Astrocyte (in vitro differentiated cells and primary cell): ENCODE results near the gene MRPL46. TPM values are rescaled to one million over a fixed set of nuclear protein-coding genes. Genes with fewer than 3 reads are reported as not detected.

Experiments used
- DNase-seq: peaks from one replicate; pipeline ENCODE4 v3.0.0-alpha.2; 2010; ENCODE audit warnings: low read depth
- FAIRE-seq: peaks from 2 replicates; lab custom pipeline; 2011; peaks lifted over from hg19 to GRCh38; lab: Jason Lieb, UNC
- H2AFZ ChIP-seq: 2 replicates; pipeline ENCODE4 v1.6.0; 2012; ENCODE audit warnings: low read depth, low read length, inconsistent platforms
- H3K27ac ChIP-seq: 2 replicates; pipeline ENCODE4 v1.5.1; 2011; ENCODE audit warnings: low read depth, low read length, inconsistent platforms
- H3K27me3 ChIP-seq: 2 replicates; pipeline ENCODE4 v1.6.0; 2011; ENCODE audit warnings: low read length, inconsistent platforms; ENCODE audit not compliant: insufficient read depth
- H3K36me3 ChIP-seq: 2 replicates; pipeline ENCODE4 v1.5.1; 2011; ENCODE audit warnings: low read length, inconsistent platforms; ENCODE audit not compliant: insufficient read depth
- H3K4me1 ChIP-seq: 2 replicates; pipeline ENCODE4 v1.5.1; 2011; ENCODE audit warnings: low read length, inconsistent platforms; ENCODE audit not compliant: insufficient read depth
- H3K4me2 ChIP-seq: 2 replicates; pipeline ENCODE4 v1.6.0; 2012; ENCODE audit warnings: low read length, inconsistent platforms
- H3K4me3 ChIP-seq: 2 replicates; pipeline ENCODE4 v1.5.1; 2011; ENCODE audit warnings: low read depth, mild to moderate bottlenecking, low read length, inconsistent platforms; ENCODE audit not compliant: insufficient read depth
- H3K79me2 ChIP-seq: 2 replicates; pipeline ENCODE4 v1.6.0; 2012; ENCODE audit warnings: mild to moderate bottlenecking, low read length, inconsistent platforms; ENCODE audit not compliant: insufficient read depth
- H3K9ac ChIP-seq: 2 replicates; pipeline ENCODE4 v1.6.0; 2012; ENCODE audit warnings: mild to moderate bottlenecking, low read length, inconsistent platforms
- H3K9me3 ChIP-seq: 2 replicates; pipeline ENCODE4 v1.5.1; 2012; ENCODE audit warnings: low read depth, mild to moderate bottlenecking, low read length, inconsistent platforms; ENCODE audit not compliant: insufficient read depth
- H4K20me1 ChIP-seq: 2 replicates; pipeline ENCODE4 v1.6.0; 2012; ENCODE audit warnings: low read length, inconsistent platforms; ENCODE audit not compliant: insufficient read depth
- H3K27ac Mint-ChIP-seq: one replicate; pipeline ENCODE4 v1.8.0; 2021; ENCODE audit warnings: mild to moderate bottlenecking, mixed read lengths; ENCODE audit not compliant: unreplicated experiment
- H3K27me3 Mint-ChIP-seq: one replicate; pipeline ENCODE4 v1.8.0; 2021; ENCODE audit warnings: low read depth, mixed read lengths; ENCODE audit not compliant: unreplicated experiment
- H3K36me3 Mint-ChIP-seq: one replicate; pipeline ENCODE4 v1.8.0; 2021; ENCODE audit warnings: low read depth, mixed read lengths; ENCODE audit not compliant: unreplicated experiment
- H3K4me1 Mint-ChIP-seq: one replicate; pipeline ENCODE4 v1.8.0; 2021; ENCODE audit warnings: low read depth, mixed read lengths; ENCODE audit not compliant: unreplicated experiment
- H3K4me3 Mint-ChIP-seq: one replicate; pipeline ENCODE4 v1.8.0; 2021; ENCODE audit warnings: mild to moderate bottlenecking, moderate library complexity, mixed read lengths; ENCODE audit not compliant: unreplicated experiment
- H3K9me3 Mint-ChIP-seq: one replicate; pipeline ENCODE4 v1.8.0; 2021; ENCODE audit warnings: mild to moderate bottlenecking, mixed read lengths; ENCODE audit not compliant: unreplicated experiment
- CTCF ChIP-seq: IDR thresholded peaks from 2 replicates; pipeline ENCODE4 v1.5.1; 2011; ENCODE audit warnings: low read depth, mild to moderate bottlenecking, inconsistent platforms, low read length, moderate library complexity; ENCODE audit not compliant: insufficient read depth
- EZH2 ChIP-seq: IDR thresholded peaks from 2 replicates; pipeline ENCODE4 v1.6.1; 2012; ENCODE audit warnings: mild to moderate bottlenecking, low read length, inconsistent platforms; ENCODE audit not compliant: insufficient read depth
- total RNA-seq: library from RNA; stranded (reverse); gene quantifications from 2 replicates; pipeline ENCODE4 v1.2.1, GENCODE V29; 2021

The MRPL46 gene
- total RNA-seq, 1 donor from 2014 or later = 24.3 TPM

- Histone ChIP-seq H3K9me3 (no peaks in the 10 kb centered on the region), H3K4me2 (no peak overlapping the region), H3K79me2 (no peaks in the 10 kb centered on the region), H3K27ac (no peak overlapping the region), H3K9ac (no peak overlapping the region), H2AFZ (no peak overlapping the region), H3K4me3 (no peak overlapping the region), H4K20me1 (no peaks in the 10 kb centered on the region), H3K27me3 (no peaks in the 10 kb centered on the region), H3K4me1 (no peaks in the 10 kb centered on the region), H3K36me3 (no peaks in the 10 kb centered on the region)
- Mint-ChIP-seq H3K27me3 (no peaks in the 10 kb centered on the region), H3K27ac (no peak overlapping the region), H3K4me3 (no peak overlapping the region), H3K9me3 (no peaks in the 10 kb centered on the region), H3K4me1 (peaks cover 2% of the 10 kb centered on the region), H3K36me3 (peaks cover 9% of the 10 kb centered on the region)
- TF ChIP-seq EZH2 (no peak), CTCF (no peak)
- DNase-seq = peak; percentile 36
- no peak for FAIRE-seq
These were observed 45.4 kb upstream of the MRPL46 start for GRCh38 chr15:88512601-88513000.

GRCh38 chr15:88512078-88512477 is 44.9 kb upstream of the MRPL46 start:
- Histone ChIP-seq H3K27ac (no peak overlapping the region), H3K36me3 (no peaks in the 10 kb centered on the region)
- DNase-seq = no peak

More at GRCh38 chr15:88512078-88512477, 44.9 kb upstream of the MRPL46 start:
- no peaks in the 10 kb centered on the region for H3K9me3 Mint-ChIP-seq
- no peak for FAIRE-seq
- Histone ChIP-seq H2AFZ (no peak overlapping the region), H3K4me3 (no peak overlapping the region), H3K9ac (no peak overlapping the region), H3K27me3 (no peaks in the 10 kb centered on the region), H3K79me2 (no peaks in the 10 kb centered on the region), H4K20me1 (no peaks in the 10 kb centered on the region), H3K9me3 (no peaks in the 10 kb centered on the region), H3K4me1 (no peaks in the 10 kb centered on the region), H3K4me2 (no peak overlapping the region)
- H3K4me1 Mint-ChIP-seq = peaks cover 2% of the 10 kb centered on the region
- TF ChIP-seq CTCF (no peak), EZH2 (no peak)
- H3K36me3 Mint-ChIP-seq = peaks cover 9% of the 10 kb centered on the region
- H3K27me3 Mint-ChIP-seq = no peaks in the 10 kb centered on the region
- H3K27ac Mint-ChIP-seq = no peak overlapping the region
- no peak overlapping the region for H3K4me3 Mint-ChIP-seq
